Measurements from ENCODE around the gene ZNF620.
"Not testable (repeated sequence)": the region's sequence is repeated elsewhere in the genome, so short reads cannot be mapped to it uniquely, and the experiment has no call there.

Gene ZNF620

GRCh38 chr3:40505599-40506462 is at the start of gene ZNF620:
TSS of gene ZNF620 (plus strand) at chr3:40506039. CDS start at chr3:40506353, 314 bp downstream.
- DNase-seq (ENCODE audit: low spot score) = peak; percentile 59

- DNase-seq (ENCODE audit: low spot score) = no peak
Observed at GRCh38 chr3:40456279-40456939, 49.4 kb upstream of the ZNF620 start.

- DNase-seq (ENCODE audit: low spot score) = peak; percentile 94
Observed at GRCh38 chr3:40456940-40457823, 48.7 kb upstream of the ZNF620 start, which contains the start of gene RPL14. TSS of gene RPL14 (plus strand) at chr3:40457339. CDS start at chr3:40457472, 133 bp downstream.

GRCh38 chr3:40458473-40458872 is 47.4 kb upstream of the ZNF620 start:
- DNase-seq (ENCODE audit: low spot score) = no peak

GRCh38 chr3:40460481-40460880 is 45.4 kb upstream of the ZNF620 start:
- not testable (repeated sequence) for DNase-seq (ENCODE audit: low spot score)

- no peak for DNase-seq (ENCODE audit: low spot score)
Observed at GRCh38 chr3:40461161-40461560, 44.7 kb upstream of the ZNF620 start.

- not testable (repeated sequence) for DNase-seq (ENCODE audit: low spot score)
Observed at GRCh38 chr3:40462838-40463237, 43.0 kb upstream of the ZNF620 start.

- DNase-seq (ENCODE audit: low spot score) = no peak
Observed at GRCh38 chr3:40463579-40463978, 42.3 kb upstream of the ZNF620 start.

GRCh38 chr3:40464339-40465110 is 41.3 kb upstream of the ZNF620 start:
- DNase-seq (ENCODE audit: low spot score) = no peak

GRCh38 chr3:40465111-40465407 is 40.8 kb upstream of the ZNF620 start:
- DNase-seq (ENCODE audit: low spot score) = no peak

GRCh38 chr3:40465456-40465855 is 40.4 kb upstream of the ZNF620 start:
- DNase-seq (ENCODE audit: low spot score) = no peak

- no peak for DNase-seq (ENCODE audit: low spot score)
Observed at GRCh38 chr3:40468018-40468417, 37.8 kb upstream of the ZNF620 start.

- no peak for DNase-seq (ENCODE audit: low spot score)
Observed at GRCh38 chr3:40470701-40471100, 35.1 kb upstream of the ZNF620 start.

GRCh38 chr3:40476478-40477470 is 29.1 kb upstream of the ZNF620 start, which contains the start of gene ZNF619:
TSS of gene ZNF619 (plus strand) at chr3:40477122. CDS start at chr3:40477980, 858 bp downstream.
- peak; percentile 73 for DNase-seq (ENCODE audit: low spot score)

- DNase-seq (ENCODE audit: low spot score) = no peak
Observed at GRCh38 chr3:40477666-40478065, 28.2 kb upstream of the ZNF620 start.

- no peak for DNase-seq (ENCODE audit: low spot score)
Observed at GRCh38 chr3:40487172-40487571, 18.7 kb upstream of the ZNF620 start.

- no peak for DNase-seq (ENCODE audit: low spot score)
Observed at GRCh38 chr3:40490916-40491315, 14.9 kb upstream of the ZNF620 start.

GRCh38 chr3:40494698-40495097 is 11.1 kb upstream of the ZNF620 start:
- no peak for DNase-seq (ENCODE audit: low spot score)

GRCh38 chr3:40497288-40497687 is 8.6 kb upstream of the ZNF620 start:
- DNase-seq (ENCODE audit: low spot score) = no peak

- no peak for DNase-seq (ENCODE audit: low spot score)
Observed at GRCh38 chr3:40499952-40500351, 5.9 kb upstream of the ZNF620 start.
